GM18519 (cell line): ENCODE measurements around the gene NFIB.

Experiments
- ATAC-seq: cut with Tn5 transposase; IDR thresholded peaks from one replicate; pipeline ENCODE4 v1.9.1; 2021; ENCODE audit warnings: mild to moderate bottlenecking, moderate library complexity; ENCODE audit not compliant: unreplicated experiment, low FRiP score

Gene NFIB

GRCh38 chr9:14321517-14322130 lies 7.7 kb upstream of the NFIB start:
- no peak for ATAC-seq

GRCh38 chr9:14320271-14321181 lies 6.6 kb upstream of the NFIB start:
- ATAC-seq = no peak

- ATAC-seq = no peak
Measured at GRCh38 chr9:14318934-14319580, 5.1 kb upstream of the NFIB start.

- ATAC-seq = no peak
Measured at GRCh38 chr9:14318361-14318760, 4.4 kb upstream of the NFIB start.

- peak; percentile 22 for ATAC-seq
Measured at GRCh38 chr9:14317667-14318320, 3.9 kb upstream of the NFIB start.

GRCh38 chr9:14316602-14317300 lies 2.8 kb upstream of the NFIB start:
- ATAC-seq = no peak

GRCh38 chr9:14315875-14316601 lies 2.1 kb upstream of the NFIB start:
- ATAC-seq = no peak

GRCh38 chr9:14314929-14315874 lies 1.3 kb upstream of the NFIB start:
- no peak for ATAC-seq

GRCh38 chr9:14314424-14314928 lies 535 bp upstream of the NFIB start:
- no peak for ATAC-seq

- no peak for ATAC-seq
Measured at GRCh38 chr9:14313378-14313940, 482 bp downstream of the NFIB start.

- no peak for ATAC-seq
Measured at GRCh38 chr9:14312719-14313377, 1.1 kb downstream of the NFIB start.

GRCh38 chr9:14311956-14312685 lies 1.8 kb downstream of the NFIB start:
- ATAC-seq = no peak

GRCh38 chr9:14311171-14311949 lies 2.6 kb downstream of the NFIB start:
- no peak for ATAC-seq

- ATAC-seq = no peak
Measured at GRCh38 chr9:14310311-14310710, 3.6 kb downstream of the NFIB start.

- ATAC-seq = no peak
Measured at GRCh38 chr9:14309403-14309802, 4.5 kb downstream of the NFIB start.

- ATAC-seq = no peak
Measured at GRCh38 chr9:14308853-14309145, 5.1 kb downstream of the NFIB start.
